Measurements from ENCODE around the gene FRK.
A peak's percentile ranks its signal among the peaks of the same experiment; 100 is the strongest.
"Not testable (repeated sequence)": the region's sequence is repeated elsewhere in the genome, so short reads cannot be mapped to it uniquely, and the experiment has no call there.

FRK gene

GRCh38 chr6:116060572-116061283 lies at the start of gene FRK:
Gene FRK, minus strand, starts transcription at chr6:116060891. Its CDS starts 580 bp downstream, at chr6:116060311.
- no peak for DNase-seq

- DNase-seq: no peak
Observed at GRCh38 chr6:116108836-116109235, 48.1 kb upstream of the FRK start.

- DNase-seq: no peak
Observed at GRCh38 chr6:116106146-116106545, 45.5 kb upstream of the FRK start.

GRCh38 chr6:116105247-116105646 lies 44.6 kb upstream of the FRK start:
- DNase-seq: no peak

GRCh38 chr6:116104636-116105035 lies 43.9 kb upstream of the FRK start:
- no peak for DNase-seq

- no peak for DNase-seq
Observed at GRCh38 chr6:116102873-116103272, 42.2 kb upstream of the FRK start.

GRCh38 chr6:116101790-116102189 lies 41.1 kb upstream of the FRK start:
- no peak for DNase-seq

GRCh38 chr6:116101302-116101718 lies 40.6 kb upstream of the FRK start:
- no peak for DNase-seq

GRCh38 chr6:116100419-116101301 lies 40.0 kb upstream of the FRK start, which contains the start of gene NT5DC1:
Gene NT5DC1, plus strand, starts transcription at chr6:116100853. Its CDS starts 78 bp downstream, at chr6:116100931.
- DNase-seq: peak; percentile 94

- no peak for DNase-seq
Observed at GRCh38 chr6:116099036-116099435, 38.3 kb upstream of the FRK start.

GRCh38 chr6:116096979-116097816 lies 36.5 kb upstream of the FRK start:
- no peak for DNase-seq

- DNase-seq: not testable (repeated sequence)
Observed at GRCh38 chr6:116096048-116096759, 35.5 kb upstream of the FRK start.

GRCh38 chr6:116094041-116094440 lies 33.4 kb upstream of the FRK start:
- no peak for DNase-seq

- DNase-seq: no peak
Observed at GRCh38 chr6:116090251-116090650, 29.6 kb upstream of the FRK start.

GRCh38 chr6:116088946-116089345 lies 28.3 kb upstream of the FRK start:
- no peak for DNase-seq

GRCh38 chr6:116087437-116088027 lies 26.8 kb upstream of the FRK start:
- no peak for DNase-seq

- no peak for DNase-seq
Observed at GRCh38 chr6:116084284-116084683, 23.6 kb upstream of the FRK start.

GRCh38 chr6:116083052-116083451 lies 22.4 kb upstream of the FRK start:
- no peak for DNase-seq

- DNase-seq: no peak
Observed at GRCh38 chr6:116078945-116079344, 18.3 kb upstream of the FRK start.

GRCh38 chr6:116078522-116078921 lies 17.8 kb upstream of the FRK start:
- DNase-seq: no peak

- DNase-seq: no peak
Observed at GRCh38 chr6:116074732-116075390, 14.2 kb upstream of the FRK start.

All from activated effector memory CD4-positive, alpha-beta T cell treated with anti-CD3 and anti-CD28 coated beads, Interleukin-2, amount 50 U/mL, for 16 hours (primary cell).